ENCODE measurements around the gene SP5. TPM values are rescaled to one million over a fixed set of nuclear protein-coding genes. Genes with fewer than 3 reads are reported as not detected.
A peak's percentile ranks its signal among the peaks of the same experiment; 100 is the strongest.

SP5 gene
- total RNA-seq, 2 donors from 2014 or later, result 0.78 TPM; not detected in 1

- no peak overlapping the region for H3K4me3 ChIP-seq
- intact Hi-C loops (cut with DNase I), result no loop called here
- no peaks in the 10 kb centered on the region for H3K4me1 ChIP-seq
- H3K27ac ChIP-seq, result peak overlapping the region in 1 of 4 donors; percentile 46
- no peaks in the 10 kb centered on the region for H3K36me3 ChIP-seq (replicated peaks in 1 of 2; ENCODE audit: insufficient read depth in 1 of 2, low read depth in 2 of 2)
- DNase-seq (peak in 1 of 4 donors; percentile 6), ATAC-seq (peak; percentile 74)
- no peaks in the 10 kb centered on the region for H3K27me3 ChIP-seq
- 71 to 75% methylated on average over 3 of the region's 3 CpGs for WGBS, 2 donors
- TF ChIP-seq POLR2A (IDR thresholded peaks at IDR 0.05), result no peak
- TF ChIP-seq CTCF (IDR thresholded peaks at IDR 0.05), result no peak
- no peaks in the 10 kb centered on the region for H3K9me3 ChIP-seq
These were observed 23.9 kb downstream of the SP5 start for GRCh38 chr2:170739048-170739447.

GRCh38 chr2:170739507-170740046, 24.4 kb downstream of the SP5 start:
- Histone ChIP-seq H3K4me1 (no peaks in the 10 kb centered on the region), H3K36me3 (replicated peaks in 1 of 2; ENCODE audit: insufficient read depth in 1 of 2, low read depth in 2 of 2) (no peaks in the 10 kb centered on the region), H3K27ac (no peak overlapping the region), H3K4me3 (no peak overlapping the region), H3K27me3 (no peaks in the 10 kb centered on the region), H3K9me3 (no peaks in the 10 kb centered on the region)
- intact Hi-C loops (cut with DNase I), result no loop called here
- DNase-seq (no peak), ATAC-seq (no peak)
- 78 to 83% methylated on average over 3 of the region's 3 CpGs for WGBS, 2 donors
- no peak for TF ChIP-seq POLR2A (IDR thresholded peaks at IDR 0.05)

- H3K9me3 ChIP-seq, result no peaks in the 10 kb centered on the region
- H3K36me3 ChIP-seq (replicated peaks in 1 of 2; ENCODE audit: insufficient read depth in 1 of 2, low read depth in 2 of 2), result no peaks in the 10 kb centered on the region
- no peaks in the 10 kb centered on the region for H3K4me1 ChIP-seq
- TF ChIP-seq CTCF (IDR thresholded peaks at IDR 0.05), result no peak
- TF ChIP-seq POLR2A (IDR thresholded peaks at IDR 0.05), result no peak
- ATAC-seq (no peak), DNase-seq (no peak)
- no peak overlapping the region for H3K4me3 ChIP-seq
- intact Hi-C loops (cut with DNase I), result no loop called here
- no peaks in the 10 kb centered on the region for H3K27me3 ChIP-seq
- WGBS, 2 donors, result 86 to 100% methylated on average over 1 to 4 of the region's 4 CpGs
- H3K27ac ChIP-seq, result no peak overlapping the region
These were observed 25.5 kb downstream of the SP5 start for GRCh38 chr2:170740660-170741059.

- TF ChIP-seq POLR2A (IDR thresholded peaks at IDR 0.05), result no peak
- TF ChIP-seq CTCF (IDR thresholded peaks at IDR 0.05), result no peak
- no peak overlapping the region for H3K4me3 ChIP-seq
- H3K27ac ChIP-seq, result no peak overlapping the region
- no peaks in the 10 kb centered on the region for H3K36me3 ChIP-seq (replicated peaks in 1 of 2; ENCODE audit: insufficient read depth in 1 of 2, low read depth in 2 of 2)
- 59 to 65% methylated on average over 3 of the region's 3 CpGs for WGBS, 2 donors
- no peak for ATAC-seq
- no peaks in the 10 kb centered on the region for H3K27me3 ChIP-seq
- intact Hi-C loops (cut with DNase I), result no loop called here
- H3K4me1 ChIP-seq, result no peaks in the 10 kb centered on the region
- no peaks in the 10 kb centered on the region for H3K9me3 ChIP-seq
- no peak for DNase-seq
These were observed 26.9 kb downstream of the SP5 start for GRCh38 chr2:170742000-170742399.

GRCh38 chr2:170742896-170743529, 27.9 kb downstream of the SP5 start:
- intact Hi-C loops (cut with DNase I), result no loop called here
- ATAC-seq (no peak), DNase-seq (no peak)
- no peak overlapping the region for H3K4me3 ChIP-seq
- no peak for TF ChIP-seq CTCF (IDR thresholded peaks at IDR 0.05)
- no peak for TF ChIP-seq POLR2A (IDR thresholded peaks at IDR 0.05)
- H3K27ac ChIP-seq, result no peak overlapping the region
- no peaks in the 10 kb centered on the region for H3K4me1 ChIP-seq
- H3K9me3 ChIP-seq, result no peaks in the 10 kb centered on the region
- WGBS, 2 donors, result 82 to 87% methylated on average over 6 of the region's 6 CpGs
- H3K36me3 ChIP-seq (replicated peaks in 1 of 2; ENCODE audit: insufficient read depth in 1 of 2, low read depth in 2 of 2), result no peaks in the 10 kb centered on the region
- H3K27me3 ChIP-seq, result no peaks in the 10 kb centered on the region

Data from body of pancreas (tissue), 4 donors.